Keratinocyte (primary cell): Measurements from ENCODE around the gene AZU1. TPM values are rescaled to one million over a fixed set of nuclear protein-coding genes. Genes with fewer than 3 reads are reported as not detected.
A peak's percentile ranks its signal among the peaks of the same experiment; 100 is the strongest.

Experiments used
- DNase-seq: peaks from one replicate; pipeline ENCODE4 v3.0.0-alpha.2; 2011; ENCODE audit warnings: low read depth, missing footprints, low spot score
- FAIRE-seq: peaks from 2 replicates; lab custom pipeline; 2011; peaks lifted over from hg19 to GRCh38; lab: Jason Lieb, UNC
- H2AFZ ChIP-seq: 2 replicates; pipeline ENCODE4 v1.6.0; 2012; ENCODE audit warnings: low read length, control low read depth, inconsistent platforms; ENCODE audit not compliant: control insufficient read depth
- H3K27ac ChIP-seq: 2 replicates; pipeline ENCODE4 v1.5.1; 2011; ENCODE audit warnings: low read length; ENCODE audit not compliant: control insufficient read depth, insufficient read depth
- H3K27me3 ChIP-seq: 3 replicates; pipeline ENCODE4 v1.6.0; 2011; ENCODE audit warnings: low read length; ENCODE audit not compliant: control insufficient read depth, insufficient read depth; ENCODE audit errors: extremely low read depth
- H3K36me3 ChIP-seq, 2 experiments: 2 replicates in 1 of 2; 3 replicates in 1 of 2; pipeline ENCODE4 v1.5.1; 2011; ENCODE audit warnings: low read length in 2 of 2, mild to moderate bottlenecking in 1 of 2; ENCODE audit not compliant: control insufficient read depth in 2 of 2, insufficient read depth in 2 of 2; ENCODE audit errors: extremely low read depth in 1 of 2
- H3K4me1 ChIP-seq: 3 replicates; pipeline ENCODE4 v1.5.1; 2011; ENCODE audit warnings: low read length; ENCODE audit not compliant: control insufficient read depth, insufficient read depth; ENCODE audit errors: extremely low read depth
- H3K4me2 ChIP-seq: 3 replicates; pipeline ENCODE4 v1.6.0; 2011; ENCODE audit warnings: low read depth, low read length; ENCODE audit not compliant: control insufficient read depth, insufficient read depth; ENCODE audit errors: extremely low read depth
- H3K4me3 ChIP-seq, 3 experiments: fragments of 200-600 bp in 1 of 3; sonication (generic) in 1 of 3; 2 replicates in 2 of 3; 3 replicates in 1 of 3; pipeline ENCODE4 v1.5.1; 2011 to 2016; ENCODE audit warnings: low read length in 3 of 3, mild to moderate bottlenecking in 3 of 3, control low read depth in 2 of 3, inconsistent platforms in 1 of 3, low read depth in 1 of 3, mixed read lengths in 1 of 3, mixed run types in 1 of 3, moderate library complexity in 1 of 3; ENCODE audit not compliant: control insufficient read depth in 2 of 3, insufficient read depth in 2 of 3; ENCODE audit errors: extremely low read depth in 1 of 3
- H3K79me2 ChIP-seq: 2 replicates; pipeline ENCODE4 v1.6.0; 2012; ENCODE audit warnings: low read length; ENCODE audit not compliant: control insufficient read depth, insufficient read depth
- H3K9ac ChIP-seq: 3 replicates; pipeline ENCODE4 v1.6.0; 2011; ENCODE audit warnings: low read length; ENCODE audit not compliant: control insufficient read depth, insufficient read depth; ENCODE audit errors: extremely low read depth
- H3K9me1 ChIP-seq: 3 replicates; pipeline ENCODE4 v1.6.0; 2011; ENCODE audit warnings: low read length; ENCODE audit not compliant: control insufficient read depth, insufficient read depth; ENCODE audit errors: extremely low read depth
- H3K9me3 ChIP-seq: 2 replicates; pipeline ENCODE4 v1.5.1; 2012; ENCODE audit warnings: low read depth, low read length; ENCODE audit not compliant: control insufficient read depth
- H4K20me1 ChIP-seq: 3 replicates; pipeline ENCODE4 v1.6.0; 2011; ENCODE audit warnings: low read length; ENCODE audit not compliant: control insufficient read depth, insufficient read depth; ENCODE audit errors: extremely low read depth
- EZH2 ChIP-seq: IDR thresholded peaks from one replicate; pipeline ENCODE4 v1.6.1; 2012; ENCODE audit warnings: inconsistent platforms, mild to moderate bottlenecking, low read length, moderate library complexity
- dilution Hi-C: fragments of 300-500 bp; cut with MboI; formaldehyde crosslinking; loops from one replicate; pipeline ENCODE4 v1.7.0; 2020; ENCODE audit warnings: low sequenced_read_pairs; ENCODE audit not compliant: extremely low pct_ligation_motif_present
- polyA plus RNA-seq, 5 experiments: library from polyadenylated mRNA; depleted of rRNA in 3 of 5; stranded (reverse) in 3 of 5; stranded (forward) in 1 of 5; unstranded in 1 of 5; fragments of >200 nt; gene quantifications; 1 replicate in 1 of 5; 2 replicates in 3 of 5; 3 replicates in 1 of 5; pipeline versions ENCODE4 v1.2.1 to v1.2.3, GENCODE V29; 2011 to 2012; ENCODE audit warnings: missing spikeins in 2 of 5, low read depth in 1 of 5, low replicate concordance in 1 of 5
- TF ChIP-seq, protein P1 (sequence below), 3 experiments: IDR thresholded peaks in 1 of 3; conservative IDR thresholded peaks in 1 of 3; optimal IDR thresholded peaks in 1 of 3; 2 replicates in 2 of 3; 3 replicates in 1 of 3; pipeline versions ENCODE3 to v1.5.1; 2011; ENCODE audit warnings: low read length in 3 of 3, mild to moderate bottlenecking in 3 of 3, moderate library complexity in 2 of 3, control low read depth in 1 of 3, inconsistent platforms in 1 of 3; ENCODE audit not compliant: insufficient read depth in 2 of 3; ENCODE audit errors: extremely low read depth in 1 of 3

Gene AZU1
- polyA plus RNA-seq, 1 donor (not counting 4 experiments of a cell fraction or from before 2014, with no cell fraction given) = not detected

DNA sequence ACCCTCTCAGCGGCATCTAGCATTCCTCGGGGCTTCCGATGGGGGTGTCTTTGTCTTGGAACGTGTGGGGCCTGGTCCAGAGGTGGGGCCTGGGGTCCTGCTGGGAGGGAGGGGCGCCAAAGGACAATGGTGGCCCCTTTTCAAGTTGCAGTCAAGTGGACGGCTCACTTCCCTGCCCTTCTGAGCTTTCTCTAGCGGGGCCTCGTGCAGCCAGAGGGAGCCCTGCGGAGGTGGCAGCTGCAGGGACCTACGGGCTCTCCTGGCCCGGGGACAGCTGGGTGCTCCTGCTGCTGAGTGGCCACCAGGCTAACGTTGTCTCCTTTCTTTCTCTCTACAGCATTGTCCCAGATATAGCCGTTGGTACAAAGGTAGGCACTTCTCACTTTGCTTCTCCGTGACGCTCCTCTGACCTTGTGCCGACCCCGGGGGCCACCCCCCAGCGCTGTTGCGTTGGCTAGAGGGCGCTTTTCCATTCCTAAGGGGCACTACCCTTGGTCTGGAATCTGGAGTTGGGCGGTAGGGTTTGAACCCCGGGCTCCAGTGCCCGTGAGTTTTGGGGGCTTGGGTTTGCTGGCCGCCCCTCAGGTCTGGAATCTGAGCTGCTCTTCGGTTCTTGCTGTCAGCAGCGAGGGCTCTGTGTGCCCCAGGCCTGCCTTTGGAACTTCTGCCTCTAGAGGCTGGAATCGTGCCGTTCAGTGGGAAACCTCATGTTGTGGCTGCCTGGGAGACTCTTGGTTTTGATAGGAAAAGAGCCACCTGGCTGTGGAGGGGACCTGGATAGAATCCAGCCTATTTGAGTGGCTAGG, 28.4 kb upstream of the AZU1 start:
- peaks cover 32% of the 10 kb centered on the region for H3K4me1 ChIP-seq
- peaks cover 58% of the 10 kb centered on the region for H4K20me1 ChIP-seq
- peak overlapping the region; percentile 91 for H3K9ac ChIP-seq
- TF ChIP-seq, protein P1, sequence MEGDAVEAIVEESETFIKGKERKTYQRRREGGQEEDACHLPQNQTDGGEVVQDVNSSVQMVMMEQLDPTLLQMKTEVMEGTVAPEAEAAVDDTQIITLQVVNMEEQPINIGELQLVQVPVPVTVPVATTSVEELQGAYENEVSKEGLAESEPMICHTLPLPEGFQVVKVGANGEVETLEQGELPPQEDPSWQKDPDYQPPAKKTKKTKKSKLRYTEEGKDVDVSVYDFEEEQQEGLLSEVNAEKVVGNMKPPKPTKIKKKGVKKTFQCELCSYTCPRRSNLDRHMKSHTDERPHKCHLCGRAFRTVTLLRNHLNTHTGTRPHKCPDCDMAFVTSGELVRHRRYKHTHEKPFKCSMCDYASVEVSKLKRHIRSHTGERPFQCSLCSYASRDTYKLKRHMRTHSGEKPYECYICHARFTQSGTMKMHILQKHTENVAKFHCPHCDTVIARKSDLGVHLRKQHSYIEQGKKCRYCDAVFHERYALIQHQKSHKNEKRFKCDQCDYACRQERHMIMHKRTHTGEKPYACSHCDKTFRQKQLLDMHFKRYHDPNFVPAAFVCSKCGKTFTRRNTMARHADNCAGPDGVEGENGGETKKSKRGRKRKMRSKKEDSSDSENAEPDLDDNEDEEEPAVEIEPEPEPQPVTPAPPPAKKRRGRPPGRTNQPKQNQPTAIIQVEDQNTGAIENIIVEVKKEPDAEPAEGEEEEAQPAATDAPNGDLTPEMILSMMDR (optimal IDR thresholded peaks at IDR 0.05 in 1 of 3, IDR thresholded peaks at IDR 0.05 in 1 of 3, conservative IDR thresholded peaks at IDR 0.05 in 1 of 3; ENCODE audit: extremely low read depth in 1 of 3, insufficient read depth in 2 of 3, low read length in 3 of 3) = peak in 2 of 3 experiments; percentile 22 to 48
- no peak for TF ChIP-seq EZH2
- H3K36me3 ChIP-seq = peaks cover 20 to 52% of the 10 kb centered on the region in 2 experiments
- peak overlapping the region; percentile 83 to 99 (median 91) for H3K4me3 ChIP-seq
- dilution Hi-C loops = no loop called here
- FAIRE-seq = no peak
- H3K9me1 ChIP-seq = no peaks in the 10 kb centered on the region
- H2AFZ ChIP-seq = no peak overlapping the region
- H3K9me3 ChIP-seq = no peaks in the 10 kb centered on the region
- peak overlapping the region; percentile 96 for H3K4me2 ChIP-seq
- no peak for DNase-seq
- H3K27ac ChIP-seq = peak overlapping the region; percentile 67
- H3K79me2 ChIP-seq = peaks cover 64% of the 10 kb centered on the region
- H3K27me3 ChIP-seq = no peaks in the 10 kb centered on the region

- Histone ChIP-seq H3K9me1 (no peaks in the 10 kb centered on the region), H3K27me3 (no peaks in the 10 kb centered on the region), H2AFZ (no peak overlapping the region), H3K27ac (peak overlapping the region; percentile 75), H3K4me3 (peak overlapping the region; percentile 65 to 99 (median 83)), H3K4me1 (peaks cover 32% of the 10 kb centered on the region), H3K9me3 (no peaks in the 10 kb centered on the region), H4K20me1 (peaks cover 69% of the 10 kb centered on the region), H3K36me3 (peaks cover 26 to 65% of the 10 kb centered on the region in 2 experiments), H3K9ac (peak overlapping the region; percentile 91), H3K79me2 (peaks cover 76% of the 10 kb centered on the region), H3K4me2 (peak overlapping the region; percentile 96)
- DNase-seq = no peak
- TF ChIP-seq, protein P1 (optimal IDR thresholded peaks at IDR 0.05 in 1 of 3, IDR thresholded peaks at IDR 0.05 in 1 of 3, conservative IDR thresholded peaks at IDR 0.05 in 1 of 3; ENCODE audit: extremely low read depth in 1 of 3, insufficient read depth in 2 of 3, low read length in 3 of 3) = no peak
- no peak for TF ChIP-seq EZH2
- dilution Hi-C loops = no loop called here
- FAIRE-seq = peak; percentile 59
Observed at GRCh38 chr19:800360-801029, 27.1 kb upstream of the AZU1 start.
